ENCODE measurements around the gene SPECC1. TPM values are rescaled to one million over a fixed set of nuclear protein-coding genes. Genes with fewer than 3 reads are reported as not detected.
"Not testable (repeated sequence)": the region's sequence is repeated elsewhere in the genome, so short reads cannot be mapped to it uniquely, and the experiment has no call there.

SPECC1 gene
- total RNA-seq, 1 donor from 2014 or later: 7.5 TPM

GRCh38 chr17:20074489-20074888 lies 65.3 kb downstream of the SPECC1 start:
- Mint-ChIP-seq H3K4me1 (peaks cover 17% of the 10 kb centered on the region), H3K36me3 (ENCODE audit: low read depth) (no peaks in the 10 kb centered on the region), H3K9me3 (no peaks in the 10 kb centered on the region), H3K27me3 (peaks cover 15% of the 10 kb centered on the region), H3K27ac (no peak overlapping the region), H3K4me3 (peak overlapping the region; percentile 56)
- intact Hi-C loops (cut with micrococcal nuclease): no loop called here
- no peak for DNase-seq
- TF ChIP-seq, protein P1, sequence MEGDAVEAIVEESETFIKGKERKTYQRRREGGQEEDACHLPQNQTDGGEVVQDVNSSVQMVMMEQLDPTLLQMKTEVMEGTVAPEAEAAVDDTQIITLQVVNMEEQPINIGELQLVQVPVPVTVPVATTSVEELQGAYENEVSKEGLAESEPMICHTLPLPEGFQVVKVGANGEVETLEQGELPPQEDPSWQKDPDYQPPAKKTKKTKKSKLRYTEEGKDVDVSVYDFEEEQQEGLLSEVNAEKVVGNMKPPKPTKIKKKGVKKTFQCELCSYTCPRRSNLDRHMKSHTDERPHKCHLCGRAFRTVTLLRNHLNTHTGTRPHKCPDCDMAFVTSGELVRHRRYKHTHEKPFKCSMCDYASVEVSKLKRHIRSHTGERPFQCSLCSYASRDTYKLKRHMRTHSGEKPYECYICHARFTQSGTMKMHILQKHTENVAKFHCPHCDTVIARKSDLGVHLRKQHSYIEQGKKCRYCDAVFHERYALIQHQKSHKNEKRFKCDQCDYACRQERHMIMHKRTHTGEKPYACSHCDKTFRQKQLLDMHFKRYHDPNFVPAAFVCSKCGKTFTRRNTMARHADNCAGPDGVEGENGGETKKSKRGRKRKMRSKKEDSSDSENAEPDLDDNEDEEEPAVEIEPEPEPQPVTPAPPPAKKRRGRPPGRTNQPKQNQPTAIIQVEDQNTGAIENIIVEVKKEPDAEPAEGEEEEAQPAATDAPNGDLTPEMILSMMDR (IDR thresholded peaks at IDR 0.05): no peak
- CTCF ChIA-PET: interaction anchor here (1.1 kb wide), 1 partner anchor 81 kb away, joined by 3 read pairs; no protein-coding TSS in a partner anchor
- POLR2A ChIA-PET: no interaction called here
- ATAC-seq (ENCODE audit: low read depth): no peak

- H3K27ac Mint-ChIP-seq; H3K9me3 Mint-ChIP-seq; H3K4me3 Mint-ChIP-seq; CTCF ChIA-PET; intact Hi-C loops (cut with micrococcal nuclease); ATAC-seq (ENCODE audit: low read depth); DNase-seq; H3K36me3 Mint-ChIP-seq (ENCODE audit: low read depth); POLR2A ChIA-PET: not testable (repeated sequence)
- H3K27me3 Mint-ChIP-seq: peaks cover 26% of the 10 kb centered on the region
- peaks cover 17% of the 10 kb centered on the region for H3K4me1 Mint-ChIP-seq
Observed at GRCh38 chr17:20076137-20076536, 67.0 kb downstream of the SPECC1 start.

DNA sequence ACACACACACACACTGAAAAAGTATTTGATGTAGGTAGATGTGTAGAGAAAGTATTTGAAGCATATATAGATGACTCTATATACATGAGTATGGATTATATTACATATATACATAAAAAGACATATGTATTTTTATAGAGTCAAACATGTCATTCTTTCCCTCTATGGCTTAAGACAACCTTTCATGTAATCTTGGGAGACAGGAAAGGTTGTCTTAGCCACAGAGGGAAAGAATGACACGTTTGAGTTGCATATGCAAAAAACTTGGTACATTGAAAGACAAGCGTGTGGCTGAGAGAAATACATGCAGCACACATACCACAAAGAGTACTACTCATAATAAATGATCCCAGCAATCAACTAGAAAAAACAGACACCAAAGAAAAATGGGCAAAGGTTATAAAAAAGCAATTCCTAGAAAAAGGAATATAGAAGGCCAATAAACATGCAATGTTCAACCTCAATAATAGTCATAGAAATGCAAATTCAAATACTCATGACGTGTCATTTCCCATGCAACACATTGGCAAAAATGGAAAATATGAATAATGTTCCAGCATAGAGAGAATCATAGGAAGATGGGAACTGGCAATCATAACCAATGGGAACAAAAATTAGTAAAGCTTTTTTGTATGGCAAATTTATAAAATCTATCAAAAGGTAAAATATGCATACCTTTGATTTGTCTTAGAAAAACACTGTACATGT lies 69.0 kb downstream of the SPECC1 start:
- ATAC-seq (ENCODE audit: low read depth): no peak
- CTCF ChIA-PET: no interaction called here
- H3K4me1 Mint-ChIP-seq: peaks cover 15% of the 10 kb centered on the region

DNA sequence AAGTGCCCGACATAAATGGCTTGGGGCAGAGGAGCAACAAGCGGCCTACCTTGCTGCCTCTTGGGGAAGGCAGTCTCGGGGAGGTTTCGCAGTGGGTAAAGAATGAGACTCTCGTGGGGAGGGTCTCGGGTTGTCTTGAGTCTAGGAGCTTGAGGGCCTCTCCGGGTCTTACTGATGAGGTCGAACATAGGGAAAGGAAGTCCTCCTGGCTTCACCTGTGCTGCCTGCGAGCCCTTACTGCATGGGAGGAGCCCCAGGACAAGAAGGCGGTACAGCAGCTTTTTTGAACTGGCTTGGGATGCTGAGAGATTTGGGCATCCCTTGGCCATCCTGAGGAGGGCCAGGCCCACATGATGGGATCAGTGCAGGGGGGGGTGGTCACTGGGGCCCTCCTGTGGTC lies 71.4 kb downstream of the SPECC1 start:
- H3K27ac Mint-ChIP-seq: no peak overlapping the region
- H3K4me3 Mint-ChIP-seq: no peak overlapping the region
- peaks cover 17% of the 10 kb centered on the region for H3K27me3 Mint-ChIP-seq
- H3K4me1 Mint-ChIP-seq: no peaks in the 10 kb centered on the region
- no peaks in the 10 kb centered on the region for H3K36me3 Mint-ChIP-seq (ENCODE audit: low read depth)
- TF ChIP-seq, protein P1 (IDR thresholded peaks at IDR 0.05): no peak
- ATAC-seq (ENCODE audit: low read depth) (no peak), DNase-seq (no peak)
- POLR2A ChIA-PET: no interaction called here
- intact Hi-C loops (cut with micrococcal nuclease): no loop called here
- CTCF ChIA-PET: no interaction called here
- H3K9me3 Mint-ChIP-seq: no peaks in the 10 kb centered on the region

More for the DNA sequence above, 69.0 kb downstream of the SPECC1 start:
- TF ChIP-seq, protein P1 (IDR thresholded peaks at IDR 0.05): no peak
- Mint-ChIP-seq H3K9me3 (no peaks in the 10 kb centered on the region), H3K27ac (no peak overlapping the region), H3K36me3 (ENCODE audit: low read depth) (no peaks in the 10 kb centered on the region), H3K4me3 (no peak overlapping the region), H3K27me3 (peaks cover 26% of the 10 kb centered on the region)
- no peak for DNase-seq
- intact Hi-C loops (cut with micrococcal nuclease): no loop called here
- POLR2A ChIA-PET: no interaction called here

- CTCF ChIA-PET: no interaction called here
- H3K4me3 Mint-ChIP-seq: no peak overlapping the region
- POLR2A ChIA-PET: no interaction called here
- TF ChIP-seq, protein P1 (IDR thresholded peaks at IDR 0.05): no peak
- no peaks in the 10 kb centered on the region for H3K9me3 Mint-ChIP-seq
- no peak overlapping the region for H3K27ac Mint-ChIP-seq
- no peak for ATAC-seq (ENCODE audit: low read depth)
- peaks cover 15% of the 10 kb centered on the region for H3K27me3 Mint-ChIP-seq
- H3K4me1 Mint-ChIP-seq: no peaks in the 10 kb centered on the region
- intact Hi-C loops (cut with micrococcal nuclease): no loop called here
- DNase-seq: no peak
- no peaks in the 10 kb centered on the region for H3K36me3 Mint-ChIP-seq (ENCODE audit: low read depth)
Observed at GRCh38 chr17:20083156-20083859, 74.1 kb downstream of the SPECC1 start.

Measured in activated B cell treated with CpG ODN at 0.5 μM for 24 hours (primary cell).